ENCODE results near the gene SAPCD1. TPM values are rescaled to one million over a fixed set of nuclear protein-coding genes. Genes with fewer than 3 reads are reported as not detected.
"Not testable (repeated sequence)": the region's sequence is repeated elsewhere in the genome, so short reads cannot be mapped to it uniquely, and the experiment has no call there.

SAPCD1 gene
- total and polyA plus RNA-seq, 2 donors, result 0.90 to 1.3 TPM

- Histone ChIP-seq H3K4me3 (ENCODE audit: low read depth, low read length) (no peak overlapping the region), H3K27ac (ENCODE audit: low read depth) (no peak overlapping the region), H3K36me3 (ENCODE audit: insufficient read depth) (no peaks in the 10 kb centered on the region), H3K4me1 (ENCODE audit: insufficient read depth) (no peaks in the 10 kb centered on the region)
- WGBS, result 94% methylated on average over 23 of the region's 23 CpGs
- DNase-seq (ENCODE audit: extremely low spot score), result no peak
These were observed 19.0 kb downstream of the SAPCD1 start for GRCh38 chr6:31781244-31782125.

- no peak for DNase-seq (ENCODE audit: extremely low spot score)
- H3K4me1 ChIP-seq (ENCODE audit: insufficient read depth), result no peaks in the 10 kb centered on the region
- no peaks in the 10 kb centered on the region for H3K36me3 ChIP-seq (ENCODE audit: insufficient read depth)
- H3K4me3 ChIP-seq (ENCODE audit: low read depth, low read length), result no peak overlapping the region
- H3K27ac ChIP-seq (ENCODE audit: low read depth), result no peak overlapping the region
- WGBS, result 92% methylated on average over 32 of the region's 32 CpGs
These were observed 19.8 kb downstream of the SAPCD1 start for GRCh38 chr6:31782126-31782855.

- 94% methylated on average over 15 of the region's 15 CpGs for WGBS
- Histone ChIP-seq H3K4me1 (ENCODE audit: insufficient read depth) (no peaks in the 10 kb centered on the region), H3K4me3 (ENCODE audit: low read depth, low read length) (no peak overlapping the region), H3K36me3 (ENCODE audit: insufficient read depth) (no peaks in the 10 kb centered on the region), H3K27ac (ENCODE audit: low read depth) (no peak overlapping the region)
- DNase-seq (ENCODE audit: extremely low spot score), result no peak
These were observed 21.9 kb downstream of the SAPCD1 start for GRCh38 chr6:31784098-31784925.

GRCh38 chr6:31785475-31785874 lies 23.0 kb downstream of the SAPCD1 start:
- 97% methylated on average over 11 of the region's 11 CpGs for WGBS
- no peak for DNase-seq (ENCODE audit: extremely low spot score)
- Histone ChIP-seq H3K4me3 (ENCODE audit: low read depth, low read length) (no peak overlapping the region), H3K4me1 (ENCODE audit: insufficient read depth) (no peaks in the 10 kb centered on the region), H3K36me3 (ENCODE audit: insufficient read depth) (no peaks in the 10 kb centered on the region), H3K27ac (ENCODE audit: low read depth) (no peak overlapping the region)

GRCh38 chr6:31791324-31792089 lies 29.1 kb downstream of the SAPCD1 start:
- no peak overlapping the region for H3K27ac ChIP-seq (ENCODE audit: low read depth)
- no peaks in the 10 kb centered on the region for H3K4me1 ChIP-seq (ENCODE audit: insufficient read depth)
- DNase-seq (ENCODE audit: extremely low spot score), result no peak
- 70% methylated on average over 12 of the region's 12 CpGs for whole genome bisulfite sequencing
- no peaks in the 10 kb centered on the region for H3K36me3 ChIP-seq (ENCODE audit: insufficient read depth)
- H3K4me3 ChIP-seq (ENCODE audit: low read depth, low read length), result no peak overlapping the region

- no peaks in the 10 kb centered on the region for H3K4me1 ChIP-seq (ENCODE audit: insufficient read depth)
- no peaks in the 10 kb centered on the region for H3K36me3 ChIP-seq (ENCODE audit: insufficient read depth)
- WGBS, result 78% methylated on average over 3 of the region's 3 CpGs
- H3K27ac ChIP-seq (ENCODE audit: low read depth), result no peak overlapping the region
- no peak overlapping the region for H3K4me3 ChIP-seq (ENCODE audit: low read depth, low read length)
- DNase-seq (ENCODE audit: extremely low spot score), result no peak
These were observed 29.6 kb downstream of the SAPCD1 start for GRCh38 chr6:31792090-31792374.

- 85% methylated on average over 12 of the region's 12 CpGs for WGBS
- no peak overlapping the region for H3K4me3 ChIP-seq (ENCODE audit: low read depth, low read length)
These were observed 30.3 kb downstream of the SAPCD1 start for GRCh38 chr6:31792761-31793171.

GRCh38 chr6:31793927-31794245 lies 31.4 kb downstream of the SAPCD1 start:
- peak overlapping the region; percentile 41 for H3K27ac ChIP-seq (ENCODE audit: low read depth)
- DNase-seq (ENCODE audit: extremely low spot score); H3K4me1 ChIP-seq (ENCODE audit: insufficient read depth); H3K36me3 ChIP-seq (ENCODE audit: insufficient read depth); H3K4me3 ChIP-seq (ENCODE audit: low read depth, low read length): not testable (repeated sequence)
- 86% methylated on average over 6 of the region's 6 CpGs for WGBS

More at GRCh38 chr6:31792761-31793171, 30.3 kb downstream of the SAPCD1 start:
- no peak for DNase-seq (ENCODE audit: extremely low spot score)
- no peak overlapping the region for H3K27ac ChIP-seq (ENCODE audit: low read depth)
- H3K36me3 ChIP-seq (ENCODE audit: insufficient read depth), result no peaks in the 10 kb centered on the region
- H3K4me1 ChIP-seq (ENCODE audit: insufficient read depth), result no peaks in the 10 kb centered on the region

GRCh38 chr6:31794294-31794865 lies 31.9 kb downstream of the SAPCD1 start:
- H3K36me3 ChIP-seq (ENCODE audit: insufficient read depth), result no peaks in the 10 kb centered on the region
- no peaks in the 10 kb centered on the region for H3K4me1 ChIP-seq (ENCODE audit: insufficient read depth)
- 11% methylated on average over 7 of the region's 7 CpGs for WGBS
- no peak for DNase-seq (ENCODE audit: extremely low spot score)
- peak overlapping the region; percentile 98 for H3K27ac ChIP-seq (ENCODE audit: low read depth)
- peak overlapping the region; percentile 90 for H3K4me3 ChIP-seq (ENCODE audit: low read depth, low read length)

GRCh38 chr6:31794866-31795615 lies 32.6 kb downstream of the SAPCD1 start:
- Histone ChIP-seq H3K4me3 (ENCODE audit: low read depth, low read length) (peak overlapping the region; percentile 90), H3K36me3 (ENCODE audit: insufficient read depth) (no peaks in the 10 kb centered on the region), H3K27ac (ENCODE audit: low read depth) (peak overlapping the region; percentile 98), H3K4me1 (ENCODE audit: insufficient read depth) (no peaks in the 10 kb centered on the region)
- no peak for DNase-seq (ENCODE audit: extremely low spot score)
- 1% methylated on average over 44 of the region's 44 CpGs for WGBS

- WGBS, result under 1% methylated on average over 75 of the region's 75 CpGs
- peak within 1 kb of the TSS; percentile 90 for H3K4me3 ChIP-seq (ENCODE audit: low read depth, low read length)
- H3K36me3 ChIP-seq (ENCODE audit: insufficient read depth), result no peaks in the 10 kb centered on the region
- no peaks in the 10 kb centered on the region for H3K4me1 ChIP-seq (ENCODE audit: insufficient read depth)
- no peak for DNase-seq (ENCODE audit: extremely low spot score)
- peak within 1 kb of the TSS; percentile 98 for H3K27ac ChIP-seq (ENCODE audit: low read depth)
These were observed 33.3 kb downstream of the SAPCD1 start, which contains the start of gene VARS1 for GRCh38 chr6:31795616-31796298. VARS1 (minus strand) TSS chr6:31795752; CDS start chr6:31795217, 535 bp downstream.

GRCh38 chr6:31796993-31797385 lies 34.5 kb downstream of the SAPCD1 start:
- Histone ChIP-seq H3K27ac (ENCODE audit: low read depth) (no peak overlapping the region), H3K36me3 (ENCODE audit: insufficient read depth) (no peaks in the 10 kb centered on the region), H3K4me3 (ENCODE audit: low read depth, low read length) (no peak overlapping the region), H3K4me1 (ENCODE audit: insufficient read depth) (no peaks in the 10 kb centered on the region)
- DNase-seq (ENCODE audit: extremely low spot score), result no peak
- 76% methylated on average over 2 of the region's 2 CpGs for WGBS

All from urinary bladder (tissue), 4 donors.